Inferior parietal cortex (tissue), 1 donor: ENCODE measurements around the gene SPATA31D4.

ENCODE experiments used
- DNase-seq: peaks from one replicate; pipeline ENCODE4 v3.0.0-alpha.2; 2016; ENCODE audit errors: extremely low spot score

The SPATA31D4 gene

DNA sequence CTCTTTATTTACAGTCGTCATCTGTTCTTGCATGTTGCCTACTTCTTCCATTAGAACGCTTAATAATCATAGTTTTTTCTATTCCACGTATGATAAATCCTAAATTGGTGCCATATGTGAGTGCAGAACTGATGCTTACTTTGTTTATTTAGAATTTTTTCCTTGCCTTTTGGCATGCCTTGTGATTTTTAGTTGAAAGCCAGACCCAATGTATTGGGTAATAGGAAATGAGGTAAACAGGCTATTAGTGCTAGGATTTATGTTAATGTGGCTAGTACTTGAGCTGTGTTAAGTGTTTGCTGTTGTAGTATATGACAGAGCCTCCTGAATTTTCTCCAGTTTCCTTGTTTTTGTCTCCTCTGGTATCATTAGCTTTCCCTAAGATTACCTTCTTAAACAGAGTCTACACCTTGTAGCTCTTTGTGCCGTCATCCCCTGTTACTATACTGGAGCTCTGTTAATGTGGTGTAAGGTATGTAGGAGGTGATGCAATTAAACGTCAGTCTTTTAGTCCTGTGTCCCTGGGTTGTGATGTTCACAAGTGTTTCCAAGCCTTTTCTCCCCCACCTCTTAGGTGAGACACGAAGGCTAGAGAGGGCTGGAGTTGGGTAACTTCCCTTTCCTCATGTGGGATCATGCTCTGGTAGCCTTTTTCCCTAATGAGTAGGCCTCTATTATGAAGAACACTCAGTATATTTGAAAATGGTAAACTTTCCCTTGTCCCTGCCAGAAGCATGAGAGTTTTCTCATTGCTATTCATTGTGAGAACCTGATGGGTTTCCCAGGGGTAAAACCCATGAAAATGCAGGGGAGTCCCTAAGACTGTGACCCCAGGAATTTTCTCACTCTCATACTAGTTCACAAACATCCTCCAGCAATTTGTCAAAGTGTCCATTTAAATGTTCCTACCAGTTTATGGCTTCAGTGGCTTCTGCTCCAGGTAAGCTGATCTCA is 36.3 kb downstream of the SPATA31D4 start:
- DNase-seq, result no peak

DNA sequence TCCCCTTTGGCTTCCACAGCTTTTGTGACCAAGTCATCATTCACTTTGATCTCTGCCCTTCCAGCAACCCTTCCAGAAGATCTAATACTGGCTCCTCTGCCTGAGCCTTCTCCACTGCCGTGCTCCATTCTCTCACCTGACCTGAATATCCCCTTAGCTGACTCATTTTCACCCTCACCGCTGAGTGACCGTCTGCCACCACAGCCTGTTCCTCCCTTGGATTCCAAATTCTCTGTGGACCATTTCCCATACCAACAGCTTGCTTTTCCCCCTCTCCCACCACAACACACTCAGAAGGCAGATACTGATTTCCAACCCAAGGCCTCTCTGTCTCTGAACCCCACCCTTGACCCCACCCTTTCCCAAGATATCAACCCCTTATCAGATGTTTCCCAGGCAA is 39.8 kb downstream of the SPATA31D4 start:
- DNase-seq, result no peak

GRCh38 chr9:81969971-81970370 is 41.7 kb downstream of the SPATA31D4 start:
- no peak for DNase-seq

- DNase-seq, result no peak
Observed at GRCh38 chr9:81971727-81972126, 43.5 kb downstream of the SPATA31D4 start.

- no peak for DNase-seq
Observed at GRCh38 chr9:81974764-81975163, 46.5 kb downstream of the SPATA31D4 start.

DNA sequence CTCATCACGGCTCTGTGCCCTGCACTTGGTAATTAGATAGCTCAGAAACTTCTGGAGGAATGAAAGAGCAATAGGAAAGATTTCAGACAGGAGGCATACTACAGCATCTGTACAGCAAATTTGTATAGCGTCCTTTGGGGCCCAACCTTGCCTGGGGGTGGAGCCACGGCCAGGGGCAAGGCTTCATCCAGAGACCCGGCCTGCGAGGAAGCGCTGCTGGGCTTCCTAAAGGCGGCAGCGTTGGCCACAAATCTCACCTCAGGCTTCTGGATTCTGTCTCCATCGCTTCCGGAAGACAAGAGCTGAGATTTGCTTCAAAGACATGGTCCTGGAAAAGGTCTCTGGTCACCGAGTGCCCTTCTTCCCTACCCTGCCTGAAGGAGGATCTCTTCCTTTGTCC is 48.1 kb downstream of the SPATA31D4 start:
- DNase-seq, result no peak

- no peak for DNase-seq
Observed at GRCh38 chr9:81979196-81979595, 51.0 kb downstream of the SPATA31D4 start.

DNA sequence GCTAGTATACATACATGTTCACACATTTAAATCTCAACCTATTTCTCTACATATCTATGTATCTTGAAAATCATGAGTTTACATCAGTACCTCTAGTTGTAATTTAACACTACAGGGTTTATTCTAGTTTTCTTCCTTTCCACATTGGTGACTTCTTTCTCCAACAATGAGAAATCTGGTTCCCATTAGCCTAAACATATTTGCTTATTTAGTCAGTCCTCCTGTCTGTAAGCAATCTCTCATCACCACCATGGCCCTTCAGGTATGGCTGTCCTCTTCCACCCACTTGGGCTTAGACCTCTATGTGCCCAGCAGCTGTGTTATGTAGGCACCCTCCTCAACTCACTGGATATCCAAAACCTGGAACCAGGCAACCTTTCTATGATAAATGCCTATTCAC is 52.3 kb downstream of the SPATA31D4 start:
- DNase-seq, result no peak

DNA sequence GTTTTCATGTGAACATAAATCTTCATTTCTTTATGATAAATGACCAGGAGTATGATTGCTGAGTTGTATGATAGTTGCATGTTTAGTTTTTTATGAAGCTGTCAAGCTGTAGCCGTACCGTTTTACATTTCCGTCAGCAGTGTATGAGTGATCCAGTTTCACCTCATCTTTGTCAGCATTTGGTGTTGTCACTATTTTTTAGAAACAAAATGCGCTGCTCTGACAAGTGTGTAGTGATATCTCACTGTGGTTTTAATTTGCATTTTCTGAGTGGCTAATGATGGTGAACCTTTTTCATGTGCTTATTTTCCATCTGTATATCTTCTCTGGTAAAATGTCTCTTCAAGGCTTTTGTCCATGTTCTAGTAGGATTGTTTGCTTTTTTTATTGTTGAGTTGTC is 53.7 kb downstream of the SPATA31D4 start:
- no peak for DNase-seq
